ENCODE data around the gene WNT9A.

- no peak for TF ChIP-seq YY1 (IDR thresholded peaks at IDR 0.05; ENCODE audit: insufficient read depth, insufficient read length)
- no peak for TF ChIP-seq ZNF274 (IDR thresholded peaks at IDR 0.05; ENCODE audit: low read depth, low read length)
- no peak for TF ChIP-seq SUZ12 (IDR thresholded peaks at IDR 0.05; ENCODE audit: extremely low read depth, insufficient read depth, insufficient read length)
Observed at GRCh38 chr1:227913764-227914721, 33.7 kb downstream of the WNT9A start.

Measured in NT2/D1 (cell line).